ENCODE measurements around the gene TPM1.
"Not testable (repeated sequence)": the region's sequence is repeated elsewhere in the genome, so short reads cannot be mapped to it uniquely, and the experiment has no call there.

The TPM1 gene

DNA sequence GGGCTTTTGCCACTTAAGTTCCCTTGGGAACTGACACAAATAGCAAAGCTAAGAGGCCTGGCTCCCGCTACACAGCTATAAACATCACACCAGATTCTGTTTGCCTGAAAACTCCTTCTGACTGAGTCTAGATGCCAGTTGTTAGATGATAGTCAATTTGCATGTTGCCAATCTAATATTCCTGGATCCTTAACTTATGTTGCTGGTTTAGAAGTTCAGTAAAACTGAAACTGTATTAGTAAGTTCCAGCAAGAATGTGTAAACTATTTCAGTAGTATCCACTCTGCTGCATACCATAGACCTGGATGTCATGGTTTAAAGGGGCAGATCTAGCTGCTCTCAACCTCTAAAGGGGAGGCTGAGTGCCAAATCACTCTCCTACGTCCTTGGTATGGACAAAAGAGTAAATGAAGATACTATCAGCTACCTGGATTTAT, 52.0 kb downstream of the TPM1 start:
- DNase-seq (ENCODE audit: low read depth, low spot score), result no peak

DNA sequence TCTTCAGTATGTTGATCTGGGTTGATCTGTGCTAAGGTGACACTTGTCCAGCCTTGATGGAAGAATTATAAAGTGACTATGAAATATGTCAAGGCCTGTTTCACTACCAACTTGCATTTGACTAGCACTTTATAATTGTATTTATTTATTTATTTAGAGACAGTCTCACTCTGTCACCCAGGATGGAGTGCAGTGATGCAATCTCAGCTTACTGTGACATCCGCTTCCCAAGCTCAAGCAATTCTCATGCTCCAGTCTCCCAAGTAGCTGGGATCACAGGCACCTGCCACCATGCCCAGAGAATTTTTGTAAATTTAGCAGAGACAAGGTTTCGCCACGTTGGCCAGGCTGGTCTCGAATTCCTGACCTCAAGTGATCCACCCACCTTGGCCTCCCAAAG, 53.6 kb downstream of the TPM1 start:
- no peak for DNase-seq (ENCODE audit: low read depth, low spot score)

DNA sequence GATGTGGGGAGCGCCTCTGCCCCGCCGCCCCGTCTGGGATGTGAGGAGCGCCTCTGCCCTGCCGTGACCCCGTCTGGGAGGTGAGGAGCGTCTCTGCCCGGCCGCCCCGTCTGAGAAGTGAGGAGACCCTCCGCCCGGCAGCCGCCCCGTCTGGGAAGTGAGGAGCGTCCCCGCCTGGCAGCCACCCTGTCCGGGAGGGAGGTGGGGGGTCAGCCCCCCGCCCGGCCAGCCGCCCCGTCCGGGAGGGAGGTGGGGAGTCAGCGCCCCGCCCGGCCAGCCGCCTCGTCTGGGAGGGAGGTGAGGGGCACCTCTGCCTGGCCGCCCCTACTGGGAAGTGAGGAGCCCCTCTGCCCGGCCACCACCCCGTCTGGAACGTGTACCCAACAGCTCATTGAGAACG, 56.4 kb downstream of the TPM1 start:
- not testable (repeated sequence) for DNase-seq (ENCODE audit: low read depth, low spot score)

DNA sequence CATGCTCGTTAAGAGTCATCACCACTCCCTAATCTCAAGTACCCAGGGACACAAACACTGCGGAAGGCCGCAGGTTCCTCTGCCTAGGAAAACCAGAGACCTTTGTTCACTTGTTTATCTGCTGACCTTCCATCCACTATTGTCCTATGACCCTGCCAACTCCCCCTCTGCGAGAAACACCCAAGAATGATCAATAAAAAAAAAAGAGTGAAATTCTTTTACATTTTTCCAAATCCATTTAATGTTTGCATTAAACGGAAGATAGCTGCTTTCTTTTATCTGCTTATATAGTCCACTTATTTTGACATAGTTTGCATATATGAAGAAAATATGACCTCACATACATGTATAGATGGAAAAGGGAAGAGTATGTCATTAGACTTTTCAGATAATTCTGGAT, 57.0 kb downstream of the TPM1 start:
- DNase-seq (ENCODE audit: low read depth, low spot score), result not testable (repeated sequence)

DNA sequence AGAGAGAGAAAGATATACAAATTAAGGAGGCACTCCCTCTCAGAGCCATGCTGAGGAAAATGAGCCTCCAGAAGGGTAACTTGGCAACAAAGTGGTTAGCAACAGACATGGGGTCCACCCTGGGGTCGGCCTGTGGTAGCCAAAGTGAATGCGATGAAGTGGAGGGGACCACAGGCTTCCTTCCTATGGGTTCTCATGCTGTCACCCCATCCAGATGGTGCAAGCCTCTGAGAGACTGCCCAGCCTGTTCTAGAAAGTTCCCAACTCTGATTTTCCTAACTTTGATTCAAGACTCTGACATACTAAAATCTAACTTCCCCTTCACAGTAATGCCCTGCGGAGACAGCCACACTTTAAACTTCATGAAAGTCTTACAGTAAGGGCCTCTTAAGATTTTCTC, 60.9 kb downstream of the TPM1 start:
- no peak for DNase-seq (ENCODE audit: low read depth, low spot score)

DNA sequence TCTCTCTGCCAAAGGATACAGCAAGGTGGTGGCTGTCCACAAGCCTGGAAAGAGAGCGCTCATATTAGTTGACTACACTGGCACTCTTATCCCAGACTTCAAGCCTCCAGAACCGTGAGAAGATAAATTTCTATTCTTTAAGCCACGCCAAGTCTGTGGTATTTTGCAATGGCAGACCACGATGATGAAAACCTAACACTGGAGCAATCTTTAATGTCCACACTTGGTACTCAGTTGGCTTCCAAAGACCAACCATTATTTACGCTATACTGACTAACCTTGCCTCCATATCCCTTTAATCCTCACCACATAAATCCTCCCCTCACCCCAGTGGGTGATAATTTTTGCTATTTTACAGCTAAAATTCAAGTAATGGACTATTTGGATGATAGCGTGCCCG, 62.2 kb downstream of the TPM1 start:
- no peak for DNase-seq (ENCODE audit: low read depth, low spot score)

DNA sequence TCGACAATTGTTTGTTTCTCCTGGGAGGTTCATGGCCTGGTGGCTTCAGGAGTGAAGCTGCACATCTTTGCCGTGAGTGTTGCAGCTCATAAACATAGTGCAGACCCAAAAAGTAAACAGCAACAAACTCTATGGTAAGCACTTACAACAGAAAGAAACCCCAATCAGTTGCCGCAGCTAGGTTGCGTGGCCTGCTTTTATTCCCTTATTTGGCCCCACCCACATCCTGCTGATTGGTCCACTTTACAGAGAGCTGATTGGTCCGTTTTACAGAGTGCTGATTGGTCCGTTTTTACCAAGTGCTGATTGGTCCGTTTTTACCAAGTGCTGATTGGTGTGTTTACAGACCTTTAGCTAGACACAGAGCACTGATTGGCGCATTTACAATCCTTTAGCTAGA, 62.8 kb downstream of the TPM1 start:
- not testable (repeated sequence) for DNase-seq (ENCODE audit: low read depth, low spot score)

DNA sequence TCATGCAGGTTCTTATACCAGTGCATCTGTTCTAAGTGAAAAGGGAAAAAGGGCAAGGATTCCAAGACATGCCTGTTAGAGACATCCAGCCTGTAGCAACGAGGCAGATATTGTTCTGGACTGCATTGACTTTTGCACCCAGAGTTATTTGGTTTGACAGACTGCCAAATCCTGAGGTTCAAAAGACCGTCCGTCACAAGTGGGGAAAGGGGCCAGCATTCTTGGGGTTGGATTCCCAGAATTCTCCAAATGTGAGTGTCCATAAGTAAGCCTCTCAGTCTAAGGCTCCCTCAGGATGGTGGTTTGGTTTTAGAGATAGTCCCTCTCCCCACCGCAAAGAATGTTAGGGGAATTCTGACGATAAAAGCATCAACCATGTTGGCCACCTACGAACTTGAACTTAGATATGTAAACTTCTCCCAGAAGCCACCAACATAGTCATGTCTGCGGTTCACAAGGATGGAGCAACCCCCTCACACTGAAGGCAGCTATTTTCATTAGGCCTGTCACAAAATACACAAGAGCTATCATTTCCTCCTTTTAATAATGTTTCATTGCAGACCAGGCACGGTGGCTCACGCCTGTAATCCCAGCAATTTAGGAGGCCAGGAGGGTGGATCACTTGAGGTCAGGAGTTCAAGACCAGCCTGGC, 65.5 kb downstream of the TPM1 start:
- DNase-seq (ENCODE audit: low read depth, low spot score), result no peak

DNA sequence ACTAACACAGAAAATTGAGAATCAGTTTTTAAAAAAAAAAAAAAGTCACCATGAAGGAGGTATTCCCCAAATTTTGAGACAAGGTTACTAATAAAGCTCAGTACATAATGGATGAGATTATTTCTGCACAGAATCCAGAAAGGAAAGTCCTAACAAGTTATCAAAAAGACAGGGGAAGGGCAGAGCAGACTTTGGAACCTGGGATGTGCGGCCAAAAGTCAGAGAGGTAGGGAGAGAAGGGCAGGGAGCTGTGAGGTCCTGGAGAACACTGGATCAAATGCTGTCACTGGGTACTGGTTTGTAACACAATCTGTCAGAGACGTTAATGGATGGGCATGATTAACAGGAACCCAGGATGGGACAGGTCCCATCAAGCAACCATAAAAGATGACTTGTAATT, 67.0 kb downstream of the TPM1 start:
- DNase-seq (ENCODE audit: low read depth, low spot score), result no peak

DNA sequence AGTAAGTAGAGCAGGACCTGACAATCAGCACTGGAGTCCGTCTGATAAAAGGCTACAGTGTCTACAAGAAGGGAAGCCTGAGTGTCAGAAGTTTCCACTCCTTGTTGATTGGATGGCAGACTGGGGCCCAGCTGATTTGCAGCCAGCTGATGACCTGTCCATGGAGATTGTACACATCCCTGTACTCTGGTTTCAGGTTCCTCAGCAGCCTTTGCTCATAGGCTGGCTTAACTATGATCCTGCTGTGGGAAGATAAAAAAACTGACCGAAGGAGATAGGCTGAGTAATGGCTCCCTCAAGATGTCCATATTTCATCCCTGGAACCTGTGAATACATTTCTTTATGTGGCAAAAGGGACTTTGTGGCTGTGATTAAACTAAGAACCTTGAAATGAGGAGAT, 67.4 kb downstream of the TPM1 start:
- DNase-seq (ENCODE audit: low read depth, low spot score), result no peak

DNA sequence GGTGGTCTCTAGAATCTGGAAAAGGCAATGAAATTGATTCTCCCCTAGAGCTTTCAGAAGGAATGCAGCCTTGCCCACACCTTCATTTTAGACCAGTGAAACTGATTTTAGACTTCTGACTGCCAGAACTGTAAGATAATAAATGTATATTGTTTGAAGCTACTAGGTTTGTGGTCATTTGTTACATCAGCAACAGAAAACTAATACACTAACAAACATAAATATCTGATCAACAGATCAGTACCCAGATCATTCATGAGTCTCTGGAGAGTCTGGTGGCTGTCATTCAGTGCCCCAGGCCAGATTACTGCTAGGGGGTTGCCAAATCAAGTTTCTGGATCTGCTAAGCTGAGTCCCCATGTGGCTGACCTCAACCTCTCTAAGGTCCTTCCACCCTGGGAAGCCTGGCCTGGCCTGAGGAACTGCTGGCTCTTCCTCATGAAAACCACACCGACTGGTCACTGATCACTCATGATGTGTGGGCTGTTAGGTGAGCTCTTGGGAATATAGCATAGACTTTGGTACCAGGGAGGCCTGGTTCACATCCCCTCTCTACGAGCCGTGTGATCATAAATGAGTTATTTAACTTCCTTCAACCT, 68.0 kb downstream of the TPM1 start:
- peak; percentile 18 for DNase-seq (ENCODE audit: low read depth, low spot score)

DNA sequence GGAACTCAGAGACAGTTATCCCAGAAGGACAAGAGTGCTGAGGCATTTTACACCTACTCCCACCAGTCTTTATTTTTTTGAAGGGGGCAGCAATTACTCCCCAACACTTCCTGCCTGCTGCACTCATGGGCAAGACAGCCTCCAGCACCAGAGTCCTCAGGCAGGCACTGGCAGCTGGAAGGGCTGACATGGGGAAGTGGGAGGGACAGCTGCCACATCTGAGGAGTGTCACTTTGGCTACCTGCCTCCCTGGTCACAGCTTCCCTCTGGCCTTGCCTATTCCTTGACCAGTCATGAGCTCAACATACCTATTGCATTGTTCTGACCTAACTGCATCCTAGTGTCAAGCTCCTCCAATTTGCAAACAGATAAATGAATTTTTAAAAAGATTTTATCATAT, 68.9 kb downstream of the TPM1 start:
- DNase-seq (ENCODE audit: low read depth, low spot score), result no peak

DNA sequence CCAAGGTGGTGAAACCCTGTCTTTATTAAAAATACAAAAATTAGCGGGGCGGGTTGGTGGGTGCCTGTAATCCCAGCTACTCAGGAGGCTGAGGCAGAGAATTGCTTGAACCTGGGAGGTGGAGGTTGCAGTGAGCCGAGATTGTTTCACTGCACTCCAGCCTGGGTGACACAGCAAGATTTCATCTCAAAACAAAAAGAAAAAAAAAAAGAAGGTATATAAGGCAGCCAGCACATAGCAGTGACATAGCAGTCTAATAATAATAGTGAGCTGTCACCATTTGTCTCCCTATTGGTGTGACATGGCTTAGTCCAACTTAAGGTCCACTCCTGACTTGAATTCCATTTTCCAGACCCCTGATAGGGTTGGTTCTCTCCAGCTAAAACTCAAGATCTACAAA, 70.3 kb downstream of the TPM1 start:
- no peak for DNase-seq (ENCODE audit: low read depth, low spot score)

DNA sequence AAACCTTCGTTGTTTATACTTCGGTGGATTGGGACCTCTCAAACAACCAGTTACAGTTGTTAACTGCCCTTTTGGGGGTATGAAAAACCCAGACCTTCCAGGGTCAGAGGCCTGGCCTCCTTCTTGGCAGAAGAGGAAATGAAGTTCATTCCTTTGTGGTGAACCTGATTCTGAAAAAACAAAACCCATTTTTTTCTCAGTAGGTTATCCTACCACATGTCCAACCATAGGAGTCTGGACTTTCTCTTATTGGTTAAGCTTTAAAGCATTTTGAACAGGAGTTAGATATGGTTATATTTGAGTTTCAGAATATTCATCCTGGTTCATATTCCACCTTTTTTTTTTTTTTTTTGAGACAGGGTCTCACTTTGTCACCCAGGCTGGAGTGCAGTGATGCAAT, 71.9 kb downstream of the TPM1 start:
- DNase-seq (ENCODE audit: low read depth, low spot score), result no peak
